GM19397 (cell line): ENCODE data around the gene SLC39A5.
A peak's percentile ranks its signal among the peaks of the same experiment; 100 is the strongest.

Experiments
- ATAC-seq: cut with Tn5 transposase; IDR thresholded peaks from one replicate; pipeline ENCODE4 v1.9.1; 2021; ENCODE audit warnings: mild to moderate bottlenecking, moderate library complexity; ENCODE audit not compliant: unreplicated experiment

The SLC39A5 gene

GRCh38 chr12:56213878-56214277 is 16.0 kb upstream of the SLC39A5 start:
- ATAC-seq, result no peak

GRCh38 chr12:56216461-56216860 is 13.4 kb upstream of the SLC39A5 start:
- ATAC-seq, result no peak

- no peak for ATAC-seq
Measured at GRCh38 chr12:56219840-56220239, 10.0 kb upstream of the SLC39A5 start.

GRCh38 chr12:56220611-56221231 is 9.1 kb upstream of the SLC39A5 start:
- ATAC-seq, result no peak

GRCh38 chr12:56221232-56221756 is 8.6 kb upstream of the SLC39A5 start:
- ATAC-seq, result peak; percentile 34

GRCh38 chr12:56221757-56222530 is 7.9 kb upstream of the SLC39A5 start, which contains the start of gene RNF41:
RNF41 (minus strand) TSS chr12:56221922; CDS start chr12:56214047, 7,875 bp downstream.
- peak; percentile 81 for ATAC-seq

- ATAC-seq, result no peak
Measured at GRCh38 chr12:56222531-56222895, 7.3 kb upstream of the SLC39A5 start.

- no peak for ATAC-seq
Measured at GRCh38 chr12:56223571-56224101, 6.2 kb upstream of the SLC39A5 start.

GRCh38 chr12:56224102-56224701 is 5.6 kb upstream of the SLC39A5 start, which contains the start of gene NABP2:
NABP2 (plus strand) TSS chr12:56224342; CDS start chr12:56224857, 515 bp downstream.
- peak; percentile 75 for ATAC-seq

- ATAC-seq, result no peak
Measured at GRCh38 chr12:56224954-56225353, 4.9 kb upstream of the SLC39A5 start.

- no peak for ATAC-seq
Measured at GRCh38 chr12:56229082-56229481, 769 bp upstream of the SLC39A5 start.

GRCh38 chr12:56230432-56231183 is 757 bp downstream of the SLC39A5 start:
- ATAC-seq, result no peak

GRCh38 chr12:56231184-56231582 is 1.3 kb downstream of the SLC39A5 start:
- ATAC-seq, result no peak

GRCh38 chr12:56234746-56235436 is 5.0 kb downstream of the SLC39A5 start:
- ATAC-seq, result no peak

- no peak for ATAC-seq
Measured at GRCh38 chr12:56236091-56236490, 6.2 kb downstream of the SLC39A5 start.

GRCh38 chr12:56236985-56237384 is 7.1 kb downstream of the SLC39A5 start:
- ATAC-seq, result no peak

GRCh38 chr12:56237552-56237951 is 7.7 kb downstream of the SLC39A5 start:
- ATAC-seq, result no peak

GRCh38 chr12:56241424-56242303 is 11.8 kb downstream of the SLC39A5 start:
- no peak for ATAC-seq

GRCh38 chr12:56242986-56243385 is 13.1 kb downstream of the SLC39A5 start:
- ATAC-seq, result no peak
